ENCODE results near the gene RPLP2.

The RPLP2 gene

DNA sequence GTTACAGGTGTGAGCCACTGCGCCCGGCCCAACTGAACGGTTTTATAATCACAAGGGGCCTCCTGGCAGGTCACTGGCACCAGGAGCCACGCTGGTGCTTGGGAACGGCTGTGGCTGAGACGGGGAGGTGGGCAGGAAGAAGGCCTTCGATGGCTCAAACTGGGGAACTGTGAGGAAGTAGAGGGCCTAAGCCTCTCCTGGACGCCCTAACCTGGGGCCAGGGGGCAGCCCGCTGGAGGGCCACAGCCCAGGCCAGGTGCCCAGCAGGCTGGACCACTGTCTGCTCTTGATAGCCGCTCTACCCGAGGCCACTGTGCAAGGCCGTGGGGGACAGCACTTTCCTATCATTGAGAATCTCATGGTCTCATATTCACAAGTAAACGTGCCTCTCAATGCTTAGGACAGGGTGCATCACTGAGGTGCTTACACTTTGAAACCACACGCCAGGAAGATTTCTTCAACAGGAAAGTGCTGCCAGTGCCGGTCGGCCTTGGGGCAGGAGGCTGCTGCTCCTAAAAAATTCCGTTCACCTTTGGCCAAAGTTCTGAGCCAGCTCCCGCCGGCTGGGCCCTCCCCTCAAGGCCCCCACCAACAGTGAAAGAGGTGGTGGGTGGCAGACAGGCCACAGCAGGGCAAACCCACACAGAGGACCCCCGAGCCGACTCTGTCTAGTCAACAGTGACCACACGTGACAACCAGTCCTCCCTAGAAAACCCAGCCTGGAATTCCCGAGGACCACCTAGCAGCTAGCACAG, 39.7 kb upstream of the RPLP2 start:
- no peaks in the 10 kb centered on the region for H3K4me1 ChIP-seq (ENCODE audit: control insufficient read depth, insufficient read depth, low read length)
- no peak overlapping the region for H3K4me3 ChIP-seq (ENCODE audit: low read depth, low read length)
- POLR2A ChIA-PET: interaction anchor here (0.9 kb wide), 1 partner anchor 20 kb away, joined by 3 read pairs; the partner anchor contains the start of gene CEND1
- CTCF ChIA-PET: no interaction called here
- no peak overlapping the region for H3K27ac ChIP-seq (ENCODE audit: extremely low read depth, low read depth, low read length)
- TF ChIP-seq, protein P1, sequence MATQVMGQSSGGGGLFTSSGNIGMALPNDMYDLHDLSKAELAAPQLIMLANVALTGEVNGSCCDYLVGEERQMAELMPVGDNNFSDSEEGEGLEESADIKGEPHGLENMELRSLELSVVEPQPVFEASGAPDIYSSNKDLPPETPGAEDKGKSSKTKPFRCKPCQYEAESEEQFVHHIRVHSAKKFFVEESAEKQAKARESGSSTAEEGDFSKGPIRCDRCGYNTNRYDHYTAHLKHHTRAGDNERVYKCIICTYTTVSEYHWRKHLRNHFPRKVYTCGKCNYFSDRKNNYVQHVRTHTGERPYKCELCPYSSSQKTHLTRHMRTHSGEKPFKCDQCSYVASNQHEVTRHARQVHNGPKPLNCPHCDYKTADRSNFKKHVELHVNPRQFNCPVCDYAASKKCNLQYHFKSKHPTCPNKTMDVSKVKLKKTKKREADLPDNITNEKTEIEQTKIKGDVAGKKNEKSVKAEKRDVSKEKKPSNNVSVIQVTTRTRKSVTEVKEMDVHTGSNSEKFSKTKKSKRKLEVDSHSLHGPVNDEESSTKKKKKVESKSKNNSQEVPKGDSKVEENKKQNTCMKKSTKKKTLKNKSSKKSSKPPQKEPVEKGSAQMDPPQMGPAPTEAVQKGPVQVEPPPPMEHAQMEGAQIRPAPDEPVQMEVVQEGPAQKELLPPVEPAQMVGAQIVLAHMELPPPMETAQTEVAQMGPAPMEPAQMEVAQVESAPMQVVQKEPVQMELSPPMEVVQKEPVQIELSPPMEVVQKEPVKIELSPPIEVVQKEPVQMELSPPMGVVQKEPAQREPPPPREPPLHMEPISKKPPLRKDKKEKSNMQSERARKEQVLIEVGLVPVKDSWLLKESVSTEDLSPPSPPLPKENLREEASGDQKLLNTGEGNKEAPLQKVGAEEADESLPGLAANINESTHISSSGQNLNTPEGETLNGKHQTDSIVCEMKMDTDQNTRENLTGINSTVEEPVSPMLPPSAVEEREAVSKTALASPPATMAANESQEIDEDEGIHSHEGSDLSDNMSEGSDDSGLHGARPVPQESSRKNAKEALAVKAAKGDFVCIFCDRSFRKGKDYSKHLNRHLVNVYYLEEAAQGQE (tag by site-specific recombination; IDR thresholded peaks at IDR 0.05): no peak
- no peak for TF ChIP-seq KLF10 (tag by site-specific recombination; IDR thresholded peaks at IDR 0.05)
- no peak for TF ChIP-seq HOXC10 (CRISPR knock-in tag; IDR thresholded peaks at IDR 0.05)
- TF ChIP-seq, protein P2, sequence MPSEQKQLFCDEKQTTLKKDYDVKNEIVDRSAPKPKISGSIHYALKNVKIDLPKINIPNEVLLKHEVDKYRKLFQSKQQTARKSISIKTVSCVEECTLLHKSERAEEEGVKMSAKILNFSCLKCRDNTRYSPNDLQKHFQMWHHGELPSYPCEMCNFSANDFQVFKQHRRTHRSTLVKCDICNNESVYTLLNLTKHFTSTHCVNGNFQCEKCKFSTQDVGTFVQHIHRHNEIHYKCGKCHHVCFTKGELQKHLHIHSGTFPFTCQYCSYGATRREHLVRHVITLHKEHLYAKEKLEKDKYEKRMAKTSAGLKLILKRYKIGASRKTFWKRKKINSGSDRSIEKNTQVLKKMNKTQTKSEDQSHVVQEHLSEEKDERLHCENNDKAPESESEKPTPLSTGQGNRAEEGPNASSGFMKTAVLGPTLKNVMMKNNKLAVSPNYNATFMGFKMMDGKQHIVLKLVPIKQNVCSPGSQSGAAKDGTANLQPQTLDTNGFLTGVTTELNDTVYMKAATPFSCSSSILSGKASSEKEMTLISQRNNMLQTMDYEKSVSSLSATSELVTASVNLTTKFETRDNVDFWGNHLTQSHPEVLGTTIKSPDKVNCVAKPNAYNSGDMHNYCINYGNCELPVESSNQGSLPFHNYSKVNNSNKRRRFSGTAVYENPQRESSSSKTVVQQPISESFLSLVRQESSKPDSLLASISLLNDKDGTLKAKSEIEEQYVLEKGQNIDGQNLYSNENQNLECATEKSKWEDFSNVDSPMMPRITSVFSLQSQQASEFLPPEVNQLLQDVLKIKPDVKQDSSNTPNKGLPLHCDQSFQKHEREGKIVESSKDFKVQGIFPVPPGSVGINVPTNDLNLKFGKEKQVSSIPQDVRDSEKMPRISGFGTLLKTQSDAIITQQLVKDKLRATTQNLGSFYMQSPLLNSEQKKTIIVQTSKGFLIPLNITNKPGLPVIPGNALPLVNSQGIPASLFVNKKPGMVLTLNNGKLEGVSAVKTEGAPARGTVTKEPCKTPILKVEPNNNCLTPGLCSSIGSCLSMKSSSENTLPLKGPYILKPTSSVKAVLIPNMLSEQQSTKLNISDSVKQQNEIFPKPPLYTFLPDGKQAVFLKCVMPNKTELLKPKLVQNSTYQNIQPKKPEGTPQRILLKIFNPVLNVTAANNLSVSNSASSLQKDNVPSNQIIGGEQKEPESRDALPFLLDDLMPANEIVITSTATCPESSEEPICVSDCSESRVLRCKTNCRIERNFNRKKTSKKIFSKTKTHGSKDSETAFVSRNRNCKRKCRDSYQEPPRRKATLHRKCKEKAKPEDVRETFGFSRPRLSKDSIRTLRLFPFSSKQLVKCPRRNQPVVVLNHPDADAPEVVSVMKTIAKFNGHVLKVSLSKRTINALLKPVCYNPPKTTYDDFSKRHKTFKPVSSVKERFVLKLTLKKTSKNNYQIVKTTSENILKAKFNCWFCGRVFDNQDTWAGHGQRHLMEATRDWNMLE (tag by site-specific recombination; conservative IDR thresholded peaks at IDR 0.05; ENCODE audit: low read depth): no peak
- no peak for TF ChIP-seq ZNF701 (tag by site-specific recombination; IDR thresholded peaks at IDR 0.05)
- no peak for TF ChIP-seq TRIM28 (IDR thresholded peaks at IDR 0.05; ENCODE audit: borderline replicate concordance, low read length)
- TF ChIP-seq, protein P3, sequence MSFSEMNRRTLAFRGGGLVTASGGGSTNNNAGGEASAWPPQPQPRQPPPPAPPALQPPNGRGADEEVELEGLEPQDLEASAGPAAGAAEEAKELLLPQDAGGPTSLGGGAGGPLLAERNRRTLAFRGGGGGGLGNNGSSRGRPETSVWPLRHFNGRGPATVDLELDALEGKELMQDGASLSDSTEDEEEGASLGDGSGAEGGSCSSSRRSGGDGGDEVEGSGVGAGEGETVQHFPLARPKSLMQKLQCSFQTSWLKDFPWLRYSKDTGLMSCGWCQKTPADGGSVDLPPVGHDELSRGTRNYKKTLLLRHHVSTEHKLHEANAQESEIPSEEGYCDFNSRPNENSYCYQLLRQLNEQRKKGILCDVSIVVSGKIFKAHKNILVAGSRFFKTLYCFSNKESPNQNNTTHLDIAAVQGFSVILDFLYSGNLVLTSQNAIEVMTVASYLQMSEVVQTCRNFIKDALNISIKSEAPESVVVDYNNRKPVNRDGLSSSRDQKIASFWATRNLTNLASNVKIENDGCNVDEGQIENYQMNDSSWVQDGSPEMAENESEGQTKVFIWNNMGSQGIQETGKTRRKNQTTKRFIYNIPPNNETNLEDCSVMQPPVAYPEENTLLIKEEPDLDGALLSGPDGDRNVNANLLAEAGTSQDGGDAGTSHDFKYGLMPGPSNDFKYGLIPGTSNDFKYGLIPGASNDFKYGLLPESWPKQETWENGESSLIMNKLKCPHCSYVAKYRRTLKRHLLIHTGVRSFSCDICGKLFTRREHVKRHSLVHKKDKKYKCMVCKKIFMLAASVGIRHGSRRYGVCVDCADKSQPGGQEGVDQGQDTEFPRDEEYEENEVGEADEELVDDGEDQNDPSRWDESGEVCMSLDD (tag by site-specific recombination; IDR thresholded peaks at IDR 0.05): no peak
- TF ChIP-seq ZNF248 (tag by site-specific recombination; IDR thresholded peaks at IDR 0.05): no peak
- TF ChIP-seq ZNF600 (tag by site-specific recombination; IDR thresholded peaks at IDR 0.05): no peak
- no peak for TF ChIP-seq ZNF223 (tag by site-specific recombination; IDR thresholded peaks at IDR 0.05)
- TF ChIP-seq, protein P4, sequence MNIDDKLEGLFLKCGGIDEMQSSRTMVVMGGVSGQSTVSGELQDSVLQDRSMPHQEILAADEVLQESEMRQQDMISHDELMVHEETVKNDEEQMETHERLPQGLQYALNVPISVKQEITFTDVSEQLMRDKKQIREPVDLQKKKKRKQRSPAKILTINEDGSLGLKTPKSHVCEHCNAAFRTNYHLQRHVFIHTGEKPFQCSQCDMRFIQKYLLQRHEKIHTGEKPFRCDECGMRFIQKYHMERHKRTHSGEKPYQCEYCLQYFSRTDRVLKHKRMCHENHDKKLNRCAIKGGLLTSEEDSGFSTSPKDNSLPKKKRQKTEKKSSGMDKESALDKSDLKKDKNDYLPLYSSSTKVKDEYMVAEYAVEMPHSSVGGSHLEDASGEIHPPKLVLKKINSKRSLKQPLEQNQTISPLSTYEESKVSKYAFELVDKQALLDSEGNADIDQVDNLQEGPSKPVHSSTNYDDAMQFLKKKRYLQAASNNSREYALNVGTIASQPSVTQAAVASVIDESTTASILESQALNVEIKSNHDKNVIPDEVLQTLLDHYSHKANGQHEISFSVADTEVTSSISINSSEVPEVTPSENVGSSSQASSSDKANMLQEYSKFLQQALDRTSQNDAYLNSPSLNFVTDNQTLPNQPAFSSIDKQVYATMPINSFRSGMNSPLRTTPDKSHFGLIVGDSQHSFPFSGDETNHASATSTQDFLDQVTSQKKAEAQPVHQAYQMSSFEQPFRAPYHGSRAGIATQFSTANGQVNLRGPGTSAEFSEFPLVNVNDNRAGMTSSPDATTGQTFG (tag by site-specific recombination; IDR thresholded peaks at IDR 0.05; ENCODE audit: borderline replicate concordance): no peak
- TF ChIP-seq ZNF23 (tag by site-specific recombination; IDR thresholded peaks at IDR 0.05; ENCODE audit: borderline replicate concordance): no peak
- TF ChIP-seq ZNF121 (tag by site-specific recombination; IDR thresholded peaks at IDR 0.05): no peak
- no peak for TF ChIP-seq ZBTB21 (tag by site-specific recombination; IDR thresholded peaks at IDR 0.05)
- no peak for TF ChIP-seq ZNF76 (tag by site-specific recombination; IDR thresholded peaks at IDR 0.05; ENCODE audit: borderline replicate concordance, low read depth)
- no peak for TF ChIP-seq ZNF239 (tag by site-specific recombination; IDR thresholded peaks at IDR 0.05)
- TF ChIP-seq ZNF510 (tag by site-specific recombination; IDR thresholded peaks at IDR 0.05; ENCODE audit: insufficient replicate concordance): no peak
- TF ChIP-seq KLF1 (tag by site-specific recombination; IDR thresholded peaks at IDR 0.05): no peak
- H3K36me3 ChIP-seq (ENCODE audit: control insufficient read depth in 2 of 2, insufficient read depth in 1 of 2, low read length in 2 of 2): peaks cover 0 to 78% of the 10 kb centered on the region in 2 experiments; a peak in 2 of 3 replicates
- H3K9me3 ChIP-seq (ENCODE audit: control insufficient read depth, insufficient read depth, low read depth, low read length): no peaks in the 10 kb centered on the region

All from HEK293 (cell line).